Ovary (tissue), 3 donors: ENCODE measurements around the gene A4GALT.

ENCODE experiments used
- EP300 ChIP-seq: sonication (generic); formaldehyde crosslinking; IDR thresholded peaks from one replicate; pipeline ENCODE4 v1.6.1; 2017; ENCODE audit warnings: antibody characterized with exemption
- POLR2A ChIP-seq: fragments of 450-650 bp; IDR thresholded peaks from one replicate; pipeline ENCODE4 v1.6.1; 2017; ENCODE audit warnings: antibody characterized with exemption, mild to moderate bottlenecking, moderate library complexity
- TF ChIP-seq, protein P1 (sequence below), 3 donors: fragments of 450-650 bp in 2 of 3; fragments of 200-600 bp in 1 of 3; IDR thresholded peaks; one replicate each; pipeline versions ENCODE4 v1.5.1 to v1.8.0; 2016 to 2022; ENCODE audit warnings: antibody characterized with exemption in 3 of 3, mild to moderate bottlenecking in 1 of 3
- donor health status: DM: no; HTN: no; CAD: no.

DNA sequence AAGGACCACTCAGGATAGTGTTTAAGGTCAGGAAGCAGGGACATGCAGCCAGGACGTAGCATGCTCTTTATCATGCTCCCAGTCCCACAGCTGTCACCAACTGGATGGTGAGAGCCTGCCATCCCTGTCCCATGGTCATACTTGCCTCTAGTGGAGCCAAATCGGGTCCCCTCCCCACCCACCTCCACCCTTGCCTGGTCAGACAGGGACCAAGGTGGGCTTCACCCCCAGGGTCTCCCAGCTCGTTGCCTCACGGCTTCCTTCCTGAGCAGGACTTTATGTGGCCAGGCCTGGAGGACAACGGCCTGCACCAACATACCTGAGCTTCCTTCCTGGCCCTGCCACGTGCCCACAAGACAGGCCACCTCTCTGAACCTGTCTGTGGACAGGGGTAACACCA is 19.8 kb downstream of the A4GALT start:
- TF ChIP-seq, protein P1, sequence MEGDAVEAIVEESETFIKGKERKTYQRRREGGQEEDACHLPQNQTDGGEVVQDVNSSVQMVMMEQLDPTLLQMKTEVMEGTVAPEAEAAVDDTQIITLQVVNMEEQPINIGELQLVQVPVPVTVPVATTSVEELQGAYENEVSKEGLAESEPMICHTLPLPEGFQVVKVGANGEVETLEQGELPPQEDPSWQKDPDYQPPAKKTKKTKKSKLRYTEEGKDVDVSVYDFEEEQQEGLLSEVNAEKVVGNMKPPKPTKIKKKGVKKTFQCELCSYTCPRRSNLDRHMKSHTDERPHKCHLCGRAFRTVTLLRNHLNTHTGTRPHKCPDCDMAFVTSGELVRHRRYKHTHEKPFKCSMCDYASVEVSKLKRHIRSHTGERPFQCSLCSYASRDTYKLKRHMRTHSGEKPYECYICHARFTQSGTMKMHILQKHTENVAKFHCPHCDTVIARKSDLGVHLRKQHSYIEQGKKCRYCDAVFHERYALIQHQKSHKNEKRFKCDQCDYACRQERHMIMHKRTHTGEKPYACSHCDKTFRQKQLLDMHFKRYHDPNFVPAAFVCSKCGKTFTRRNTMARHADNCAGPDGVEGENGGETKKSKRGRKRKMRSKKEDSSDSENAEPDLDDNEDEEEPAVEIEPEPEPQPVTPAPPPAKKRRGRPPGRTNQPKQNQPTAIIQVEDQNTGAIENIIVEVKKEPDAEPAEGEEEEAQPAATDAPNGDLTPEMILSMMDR (IDR thresholded peaks at IDR 0.05) = no peak
- TF ChIP-seq EP300 (no peak), POLR2A (no peak)
